Smooth muscle cell of bladder (primary cell): ENCODE results near the gene BTBD19. TPM values are rescaled to one million over a fixed set of nuclear protein-coding genes. Genes with fewer than 3 reads are reported as not detected.

Experiments used
- total RNA-seq: library from RNA; depleted of rRNA; stranded (reverse); fragments of >200 nt; gene quantifications from 2 replicates; pipeline ENCODE4 v1.2.3, GENCODE V29; 2014

The BTBD19 gene
- total RNA-seq, result 4.3 and 8.3 TPM in 2 replicates

GRCh38 chr1:44808063-44808937 lies at the start of gene BTBD19:
Gene BTBD19, plus strand, starts transcription at chr1:44808523. Its CDS starts 298 bp downstream, at chr1:44808821.

GRCh38 chr1:44775078-44775929 lies 33.0 kb upstream of the BTBD19 start, which contains the start of gene RPS8:
Gene RPS8, plus strand, starts transcription at chr1:44775540. Its CDS starts 57 bp downstream, at chr1:44775597.

GRCh38 chr1:44788120-44788860 lies 20.0 kb upstream of the BTBD19 start, which contains the start of gene BEST4:
Gene BEST4, minus strand, starts transcription at chr1:44788170. Its CDS starts 465 bp downstream, at chr1:44787705.

GRCh38 chr1:44799770-44800584 lies 8.3 kb upstream of the BTBD19 start, which contains the start of gene PLK3:
Gene PLK3, plus strand, starts transcription at chr1:44800377. Its CDS starts 87 bp downstream, at chr1:44800464.

GRCh38 chr1:44806704-44807363 lies 1.5 kb upstream of the BTBD19 start, which contains the start of gene DYNLT4:
Gene DYNLT4, minus strand, starts transcription at chr1:44807351. Its CDS starts 683 bp downstream, at chr1:44806668.

GRCh38 chr1:44842862-44843655 lies 34.7 kb downstream of the BTBD19 start, which contains the start of gene PTCH2:
Gene PTCH2, minus strand, starts transcription at chr1:44843253. Its CDS starts 321 bp downstream, at chr1:44842932.

Other genes with a start within 250 kb of the BTBD19 start
- gene TMEM53, start 134.0 kb upstream of the BTBD19 start, total RNA-seq, result 3.6 and 4.9 TPM in 2 replicates
- 0.71 and 0.83 TPM in 2 replicates for gene ARMH1, start 133.8 kb upstream of the BTBD19 start, total RNA-seq
- not detected in 2 replicates for gene RNU5D-1, start 77.4 kb upstream of the BTBD19 start, total RNA-seq
- gene KIF2C, start 68.7 kb upstream of the BTBD19 start, total RNA-seq, result 2.9 and 3.4 TPM in 2 replicates
- 1,727 and 1,738 TPM in 2 replicates for gene RPS8, start 33.0 kb upstream of the BTBD19 start, total RNA-seq
- gene BEST4, start 20.4 kb upstream of the BTBD19 start, total RNA-seq, result under 0.01 TPM in 1 of 2 replicates, not detected in the other
- gene PLK3, start 8.1 kb upstream of the BTBD19 start, total RNA-seq, result 11.9 and 20.8 TPM in 2 replicates
- gene DYNLT4, start 1.2 kb upstream of the BTBD19 start, total RNA-seq, result not detected in 2 replicates
- under 0.01 and 0.14 TPM in 2 replicates for gene PTCH2, start 34.7 kb downstream of the BTBD19 start, total RNA-seq
- 32.9 TPM in 2 replicates for gene EIF2B3, start 178.1 kb downstream of the BTBD19 start, total RNA-seq
- 9.7 and 12.6 TPM in 2 replicates for gene HECTD3, start 202.8 kb downstream of the BTBD19 start, total RNA-seq
- 152 and 165 TPM in 2 replicates for gene UROD, start 203.7 kb downstream of the BTBD19 start, total RNA-seq